Stimulated activated CD8-positive, alpha-beta memory T cell treated with anti-CD3 and anti-CD28 coated beads, Interleukin-12 subunit alpha, Interleukin-12 subunit beta, amount 100 ng/mL, for 4 hours (primary cell): ENCODE data around the gene FSCN2.

ENCODE experiments used
- DNase-seq: peaks from one replicate; pipeline ENCODE4 v3.0.0-alpha.2; 2020; ENCODE audit warnings: low read depth

FSCN2 gene

DNA sequence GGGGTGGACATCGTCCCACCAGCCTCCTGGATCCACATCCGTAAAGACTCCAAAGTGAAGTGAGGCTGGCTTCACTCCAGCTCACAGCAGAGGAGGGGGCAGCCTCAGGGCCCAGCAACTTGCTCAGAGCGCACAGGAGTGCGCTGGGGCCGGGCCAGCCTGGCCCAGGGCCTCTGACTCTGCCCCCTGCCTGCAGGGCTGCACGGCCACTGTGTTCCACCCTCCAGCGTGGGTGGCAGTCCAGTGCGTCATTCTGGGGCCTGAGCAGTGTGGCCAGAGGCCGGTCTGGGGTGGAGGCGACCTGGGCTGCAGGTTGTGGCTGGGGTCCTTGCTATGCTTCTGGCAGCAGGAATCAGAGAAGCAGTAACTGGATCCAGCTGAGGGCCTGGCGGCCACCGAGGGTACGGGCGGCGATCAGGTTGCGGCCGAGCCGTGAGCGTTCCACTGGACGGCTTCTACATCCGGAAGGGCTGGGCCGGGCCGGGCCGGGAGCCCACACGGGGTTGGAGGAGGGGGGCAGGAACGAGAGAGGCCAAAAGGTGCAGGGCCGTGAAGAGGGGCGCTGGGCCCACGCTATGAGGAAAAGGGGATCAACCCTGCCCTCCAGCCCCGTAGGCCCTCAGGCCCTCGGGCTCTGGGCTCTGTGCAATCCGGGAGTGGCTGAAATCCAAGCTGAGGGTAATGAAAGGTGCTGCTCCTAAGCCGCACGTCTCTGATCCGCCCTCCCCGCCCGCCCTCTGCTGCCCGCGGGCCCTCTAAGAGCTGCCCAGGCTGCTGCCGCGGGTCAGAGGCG, at the start of gene FSCN2:
FSCN2 (plus strand) TSS at position 787 of the 793 bp plus-strand sequence. CDS start 155 bp downstream, outside the sequence.
- DNase-seq: no peak

- no peak for DNase-seq
Observed at GRCh38 chr17:81479175-81480071, 48.8 kb upstream of the FSCN2 start.

DNA sequence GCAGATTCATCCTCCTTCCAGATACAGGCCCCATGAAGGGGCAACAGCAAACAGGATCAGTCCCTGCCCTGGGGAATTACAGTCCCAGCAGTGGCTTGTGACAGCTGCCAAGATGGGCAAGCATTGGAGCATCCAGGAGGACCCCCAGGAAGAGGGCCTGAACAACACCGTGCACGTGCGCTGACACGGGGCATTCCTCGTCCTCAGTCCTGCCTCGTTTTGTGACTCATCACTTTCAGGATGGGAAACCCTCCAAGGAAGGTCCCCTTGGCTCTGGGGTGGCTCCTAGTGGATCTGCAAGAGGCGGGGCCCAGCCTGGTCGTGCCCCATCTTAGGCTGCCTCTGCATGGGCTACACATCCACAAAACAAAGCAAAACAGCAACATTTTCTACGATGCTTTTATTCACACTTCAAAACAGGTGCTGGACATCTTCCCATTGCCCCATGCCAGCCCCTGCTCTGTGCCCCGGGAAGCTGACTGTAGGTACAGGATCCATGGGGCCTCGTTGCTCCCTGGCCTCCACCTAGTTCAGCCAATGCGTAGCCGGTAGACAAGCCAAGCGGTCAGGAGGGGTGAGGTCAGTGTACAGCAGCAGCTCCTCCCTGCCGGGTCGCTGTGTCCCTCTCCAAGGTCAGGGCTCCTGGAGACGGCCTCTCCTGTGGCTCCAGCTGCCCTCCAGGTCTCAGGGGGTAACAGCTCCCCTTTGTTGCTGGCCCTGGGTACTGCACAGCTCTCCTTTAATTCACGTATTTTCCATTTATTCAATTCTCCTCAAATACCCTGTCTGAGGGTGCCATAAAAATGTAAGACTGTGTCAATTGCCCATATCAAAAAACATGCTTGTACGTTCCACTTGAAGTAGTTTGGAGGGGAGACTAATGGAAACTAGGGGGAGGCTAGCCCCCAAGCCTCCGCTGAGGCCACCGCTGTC, 47.8 kb upstream of the FSCN2 start:
- DNase-seq: no peak

GRCh38 chr17:81481073-81481799, 46.9 kb upstream of the FSCN2 start:
- DNase-seq: peak; percentile 54

DNA sequence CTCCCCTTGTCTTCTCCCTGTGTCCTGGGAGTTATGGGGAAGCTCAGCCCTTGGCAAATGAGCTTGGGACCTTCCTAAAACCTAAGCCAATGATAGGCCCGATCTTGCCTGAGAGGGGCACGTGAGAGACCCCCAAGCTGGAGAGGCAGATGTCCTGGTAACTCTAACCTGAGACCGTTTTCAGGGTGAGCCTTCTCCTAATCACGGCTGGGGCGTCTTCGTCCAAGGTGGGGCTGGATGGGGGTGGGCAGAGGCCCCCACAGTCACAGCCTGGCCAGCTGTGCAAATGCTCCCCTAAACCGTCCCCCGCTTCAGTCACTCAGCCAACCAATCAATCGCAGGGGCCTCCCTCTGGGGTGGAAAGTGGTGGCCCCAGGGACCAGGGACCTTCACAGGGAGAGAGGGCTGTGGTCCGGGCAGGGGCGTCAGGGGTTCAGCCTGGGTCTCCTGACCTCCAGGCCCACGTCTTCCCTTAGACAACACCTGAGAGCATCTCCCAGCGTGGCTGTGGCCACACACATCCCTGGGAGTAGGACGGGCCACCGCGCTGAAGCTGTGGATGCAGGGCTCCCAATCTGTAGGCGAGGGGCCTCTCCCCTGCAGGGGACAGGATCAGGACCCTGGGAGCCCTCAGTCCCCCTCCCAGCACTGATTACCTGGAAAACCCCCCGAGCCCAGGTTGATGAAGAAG, 46.2 kb upstream of the FSCN2 start:
- DNase-seq: no peak

GRCh38 chr17:81482673-81483072, 45.5 kb upstream of the FSCN2 start:
- DNase-seq: no peak

- no peak for DNase-seq
Observed at GRCh38 chr17:81483085-81483861, 44.9 kb upstream of the FSCN2 start.

GRCh38 chr17:81483862-81484194, 44.3 kb upstream of the FSCN2 start:
- DNase-seq: no peak

- DNase-seq: peak; percentile 82
Observed at GRCh38 chr17:81484195-81484979, 43.8 kb upstream of the FSCN2 start.

DNA sequence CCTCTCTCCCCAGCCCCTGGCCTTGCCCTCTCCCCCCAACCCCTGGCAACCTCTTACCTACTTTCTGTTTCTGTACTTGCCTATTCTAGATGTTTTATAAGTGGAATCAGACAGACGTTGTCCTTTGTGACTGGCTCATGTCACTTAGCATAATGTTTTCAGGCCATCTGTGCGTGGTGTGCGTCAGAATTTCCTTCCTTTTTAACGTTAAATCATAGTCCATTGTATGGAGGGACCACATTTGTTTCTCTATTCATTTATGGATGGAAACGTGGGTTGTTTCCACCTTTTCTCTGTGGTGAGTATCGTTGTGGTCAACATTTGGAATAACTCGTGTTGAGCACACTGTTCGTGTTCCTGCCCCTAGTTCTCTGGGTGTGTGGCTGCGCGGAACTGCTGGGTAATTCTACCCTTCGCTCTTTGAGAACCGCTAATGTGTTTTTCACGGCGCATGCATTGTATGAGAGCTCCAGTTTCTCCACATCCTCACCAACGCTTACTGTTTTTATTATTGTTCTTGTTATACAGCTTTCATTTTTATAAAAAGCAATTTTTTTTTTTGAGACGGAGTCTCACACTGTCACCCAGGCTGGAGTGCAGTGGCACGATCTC, 41.9 kb upstream of the FSCN2 start:
- no peak for DNase-seq

DNA sequence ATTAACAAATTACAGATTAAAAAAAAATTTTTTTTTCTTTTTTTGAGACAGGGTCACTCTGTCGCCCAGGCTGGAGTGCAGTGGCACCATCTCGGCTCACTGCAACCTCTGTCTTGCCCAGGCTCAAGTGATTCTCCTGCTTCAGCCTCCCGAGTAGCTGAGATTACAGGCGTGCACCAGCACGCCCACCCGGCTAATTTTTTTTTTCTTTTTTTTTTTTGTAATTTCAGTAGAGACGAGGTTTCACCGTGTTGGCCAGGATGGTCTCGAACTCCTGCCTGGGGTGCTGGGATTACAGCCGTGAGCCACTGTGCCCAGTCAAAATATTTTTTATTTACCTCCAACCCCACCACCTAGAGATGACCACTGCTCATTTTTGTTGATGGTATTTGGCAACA, 41.1 kb upstream of the FSCN2 start:
- no peak for DNase-seq

DNA sequence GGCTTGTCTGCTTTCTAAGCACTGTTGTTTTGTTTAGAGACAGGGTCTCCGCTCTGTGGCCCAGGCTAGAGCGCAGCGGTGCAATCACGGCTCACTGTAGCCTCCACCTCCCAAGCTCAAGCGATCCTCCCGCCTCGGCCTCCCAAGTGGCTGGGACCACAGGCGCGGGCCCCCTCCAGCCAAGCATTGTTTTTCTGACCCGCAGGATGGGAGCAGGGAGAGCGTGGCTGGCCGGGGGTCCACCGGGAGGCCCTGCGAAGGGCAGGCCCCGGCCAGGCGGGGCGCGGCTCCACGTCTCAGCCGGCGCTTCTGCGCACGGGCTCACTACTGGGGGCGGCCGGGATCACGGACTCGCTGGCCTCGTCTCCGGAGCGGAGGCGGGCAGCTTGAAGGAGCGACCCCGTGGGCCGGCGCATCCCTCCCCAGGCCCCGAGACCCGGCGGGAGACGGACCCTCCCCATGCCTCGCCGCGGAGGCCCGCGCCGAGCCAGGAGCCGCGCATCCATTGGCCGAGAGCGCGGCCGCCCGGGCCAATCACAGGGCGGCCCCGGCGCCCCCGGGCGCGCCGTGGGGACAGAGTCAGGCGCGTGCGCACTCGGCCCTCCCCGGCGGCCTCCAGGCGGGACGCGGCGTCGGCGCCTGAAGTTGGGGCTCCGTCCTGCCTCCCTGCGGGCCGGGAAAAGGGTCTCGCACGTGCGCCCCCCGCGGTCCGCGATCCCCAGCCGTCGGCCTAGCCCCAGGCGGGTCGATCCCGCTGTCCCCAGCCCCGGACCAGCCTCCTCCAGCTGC, 40.5 kb upstream of the FSCN2 start:
- peak; percentile 68 for DNase-seq

DNA sequence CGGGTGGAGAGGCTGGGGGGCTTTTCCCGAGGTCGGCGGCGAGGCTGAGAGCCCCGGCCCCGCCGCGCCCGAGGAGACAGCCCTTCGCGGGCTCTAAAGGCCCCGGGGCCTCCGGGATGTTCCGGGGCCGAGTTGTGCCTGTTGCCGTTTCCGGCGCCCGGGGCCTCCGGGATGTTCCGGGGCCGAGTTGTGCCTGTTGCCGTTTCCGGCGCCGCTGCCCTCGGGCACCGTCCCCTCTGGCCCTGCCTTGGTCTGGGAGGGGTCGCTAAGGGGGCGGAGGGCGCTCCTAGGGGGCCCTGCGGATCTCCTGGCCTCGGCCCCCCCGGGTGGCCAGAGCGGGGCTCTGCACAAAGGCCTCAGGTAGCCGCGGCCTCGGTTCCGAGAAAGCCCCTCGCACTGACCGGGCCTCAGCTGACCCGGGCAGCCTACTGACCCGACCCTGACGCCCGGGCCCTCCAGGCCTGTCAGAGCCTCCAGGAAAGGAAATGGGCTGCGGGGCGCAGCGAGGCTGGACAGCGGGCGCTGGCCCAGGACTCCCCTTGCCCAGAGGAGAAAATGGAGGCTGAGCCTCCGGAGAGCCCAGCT, 39.8 kb upstream of the FSCN2 start:
- DNase-seq: no peak

GRCh38 chr17:81489012-81489997, 38.9 kb upstream of the FSCN2 start:
- no peak for DNase-seq

GRCh38 chr17:81489998-81490992, 37.9 kb upstream of the FSCN2 start:
- no peak for DNase-seq
